ENCODE data around the gene NEURL1. TPM values are rescaled to one million over a fixed set of nuclear protein-coding genes. Genes with fewer than 3 reads are reported as not detected.
A peak's percentile ranks its signal among the peaks of the same experiment; 100 is the strongest.
"Not testable (repeated sequence)": the region's sequence is repeated elsewhere in the genome, so short reads cannot be mapped to it uniquely, and the experiment has no call there.

Gene NEURL1
- total and polyA plus RNA-seq, 10 of the 15 experiments (the other 5 are each of a cell fraction or from before 2014, with no cell fraction given) = 0.02 to 0.05 (median 0.05) TPM; not detected in 6

- TF ChIP-seq PAX8 (IDR thresholded peaks at IDR 0.05) (peak; percentile 90; the same call in 1 of the 2 replicates), POLR2A (IDR thresholded peaks at IDR 0.05; ENCODE audit: low read depth, low read length) (no peak)
Measured at GRCh38 chr10:103481974-103482531, 11.5 kb upstream of the NEURL1 start (continued).

DNA sequence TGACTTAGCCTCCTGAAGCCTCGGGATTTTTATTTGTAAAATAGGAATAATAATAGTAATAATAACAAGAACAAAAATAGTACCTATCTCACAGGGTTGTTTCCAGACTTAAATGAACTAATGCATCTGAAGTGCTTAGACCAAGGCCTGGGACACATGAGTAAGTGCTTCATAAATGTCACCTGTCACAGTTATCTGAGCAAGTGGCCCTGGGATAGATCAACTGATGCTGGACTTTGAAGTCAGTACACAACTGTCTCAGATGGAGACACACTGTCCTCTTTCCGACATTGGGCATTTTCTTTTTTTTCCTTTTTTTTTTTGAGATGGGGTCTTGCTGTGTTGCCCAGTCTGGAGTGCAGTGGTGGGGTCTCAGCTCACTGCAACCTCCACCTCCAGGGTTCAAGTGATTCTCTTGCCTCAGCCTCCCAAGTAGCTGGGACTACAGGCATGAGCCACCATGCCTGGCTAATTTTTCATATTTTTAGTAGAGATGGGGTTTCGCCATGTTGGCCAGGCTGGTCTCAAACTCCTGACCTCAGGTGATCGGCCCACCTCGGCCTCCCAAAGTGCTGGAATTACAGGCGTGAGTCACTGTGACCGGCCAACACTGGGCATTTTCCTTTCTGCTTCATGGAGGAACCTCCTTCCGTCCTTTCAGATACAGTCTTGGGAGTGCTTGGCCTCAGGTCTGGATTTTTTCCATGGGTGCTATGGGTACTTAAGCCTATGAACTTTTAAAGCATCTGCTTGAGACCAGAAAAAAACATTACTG lies 6.7 kb upstream of the NEURL1 start:
- 52% methylated on average over 8 of the region's 8 CpGs for WGBS (ENCODE audit: insufficient coverage, insufficient replicate concordance, low lambda C conversion rate, missing lambda C conversion rate)
- H4K20me1 ChIP-seq (ENCODE audit: control insufficient read depth, insufficient read depth); H2AFZ ChIP-seq (ENCODE audit: control insufficient read depth, low read depth, low read length); H3K27ac ChIP-seq (ENCODE audit: control insufficient read depth, insufficient read depth); FAIRE-seq; H3K4me2 ChIP-seq (ENCODE audit: control insufficient read depth, insufficient read depth); H3K9me3 ChIP-seq (replicated peaks; ENCODE audit: control insufficient read depth, insufficient read depth, low read length); DNase-seq (ENCODE audit: low read depth, low spot score); ATAC-seq; H3K36me3 ChIP-seq (ENCODE audit: control insufficient read depth in 2 of 2, insufficient read depth in 2 of 2, low read length in 1 of 2); H3K27me3 ChIP-seq (replicated peaks in 1 of 2; ENCODE audit: control insufficient read depth in 2 of 2, insufficient read depth in 2 of 2, low read length in 1 of 2); BruUV-seq (replicated peaks); POLR2A ChIA-PET; H3K4me1 ChIP-seq (ENCODE audit: control insufficient read depth, insufficient read depth, low read length); H3K79me2 ChIP-seq (ENCODE audit: control insufficient read depth, insufficient read depth, low read length); H3K4me3 ChIP-seq; H3K9ac ChIP-seq (ENCODE audit: control insufficient read depth, insufficient read depth, low read length); in situ Hi-C loops (cut with MboI): not testable (repeated sequence)
- ChIA-PET RAD21 (ENCODE audit: unreplicated experiment) (interaction anchor here (0.9 to 4.5 kb wide), 4 partner anchors 12 to 106 kb away, joined by 3 to 66 read pairs (median 5); no protein-coding TSS in a partner anchor), SMC1A (ENCODE audit: uncharacterized antibody, unreplicated experiment) (interaction anchor here (1.0 to 2.6 kb wide), 8 partner anchors 10 to 569 kb away, joined by 3 to 43 read pairs (median 4); partner anchors contain the start of gene CNNM2), CTCF (interaction anchor here (0.6 to 7.6 kb wide), 17 partner anchors 11 to 564 kb away, joined by 3 to 175 read pairs (median 7); partner anchors contain the start of gene CALHM2)
- intact Hi-C loops (cut with micrococcal nuclease; ENCODE audit: unreplicated experiment) = loop anchor here (5.0 kb wide), 1 partner anchor 650 kb away; the partner anchor contains the start of gene CYP17A1

GRCh38 chr10:103487410-103487708 lies 6.1 kb upstream of the NEURL1 start:
- in situ Hi-C loops (cut with MboI) = no loop called here

More at GRCh38 chr10:103487410-103487708, 6.1 kb upstream of the NEURL1 start:
- H3K79me2 ChIP-seq (ENCODE audit: control insufficient read depth, insufficient read depth, low read length) = no peaks in the 10 kb centered on the region
- BruUV-seq (replicated peaks) = no TSS peak
- H3K4me1 ChIP-seq (ENCODE audit: control insufficient read depth, insufficient read depth, low read length) = peaks cover 10% of the 10 kb centered on the region
- ATAC-seq (no peak), FAIRE-seq (no peak), DNase-seq (ENCODE audit: low read depth, low spot score) (no peak)
- TF ChIP-seq, protein P1, sequence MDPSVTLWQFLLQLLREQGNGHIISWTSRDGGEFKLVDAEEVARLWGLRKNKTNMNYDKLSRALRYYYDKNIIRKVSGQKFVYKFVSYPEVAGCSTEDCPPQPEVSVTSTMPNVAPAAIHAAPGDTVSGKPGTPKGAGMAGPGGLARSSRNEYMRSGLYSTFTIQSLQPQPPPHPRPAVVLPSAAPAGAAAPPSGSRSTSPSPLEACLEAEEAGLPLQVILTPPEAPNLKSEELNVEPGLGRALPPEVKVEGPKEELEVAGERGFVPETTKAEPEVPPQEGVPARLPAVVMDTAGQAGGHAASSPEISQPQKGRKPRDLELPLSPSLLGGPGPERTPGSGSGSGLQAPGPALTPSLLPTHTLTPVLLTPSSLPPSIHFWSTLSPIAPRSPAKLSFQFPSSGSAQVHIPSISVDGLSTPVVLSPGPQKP (IDR thresholded peaks at IDR 0.05; ENCODE audit: low read depth, low read length) = no peak
- TF ChIP-seq KAT2A (conservative IDR thresholded peaks at IDR 0.05; ENCODE audit: control insufficient read depth, low read depth, low read length) (no peak), TCF7 (IDR thresholded peaks at IDR 0.05; ENCODE audit: borderline replicate concordance) (no peak), SIN3A (IDR thresholded peaks at IDR 0.05; ENCODE audit: low read depth, low read length) (no peak), ZSCAN29 (IDR thresholded peaks at IDR 0.05) (no peak), POU2F2 (IDR thresholded peaks at IDR 0.05; ENCODE audit: borderline replicate concordance, low read depth, low read length) (no peak), CBX3 (IDR thresholded peaks at IDR 0.05; ENCODE audit: borderline replicate concordance, low read depth) (no peak)
- TF ChIP-seq, protein P2, sequence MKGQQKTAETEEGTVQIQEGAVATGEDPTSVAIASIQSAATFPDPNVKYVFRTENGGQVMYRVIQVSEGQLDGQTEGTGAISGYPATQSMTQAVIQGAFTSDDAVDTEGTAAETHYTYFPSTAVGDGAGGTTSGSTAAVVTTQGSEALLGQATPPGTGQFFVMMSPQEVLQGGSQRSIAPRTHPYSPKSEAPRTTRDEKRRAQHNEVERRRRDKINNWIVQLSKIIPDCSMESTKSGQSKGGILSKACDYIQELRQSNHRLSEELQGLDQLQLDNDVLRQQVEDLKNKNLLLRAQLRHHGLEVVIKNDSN (IDR thresholded peaks at IDR 0.05; ENCODE audit: borderline replicate concordance, extremely low read length, insufficient read depth, low read depth, low read length) = no peak
- no peak overlapping the region for H3K27ac ChIP-seq (ENCODE audit: control insufficient read depth, insufficient read depth)
- ChIA-PET POLR2A (no interaction called here), SMC1A (ENCODE audit: uncharacterized antibody, unreplicated experiment) (interaction anchor here (2.7 kb wide), 1 partner anchor 71 kb away, joined by 23 read pairs; no protein-coding TSS in a partner anchor), CTCF (interaction anchor here (1.2 to 7.6 kb wide), 4 partner anchors 12 to 199 kb away, joined by 4 to 175 read pairs (median 10); no protein-coding TSS in a partner anchor), RAD21 (ENCODE audit: unreplicated experiment) (no interaction called here)
- no peak overlapping the region for H3K4me2 ChIP-seq (ENCODE audit: control insufficient read depth, insufficient read depth)
- 50% methylated on average over 2 of the region's 2 CpGs for WGBS (ENCODE audit: insufficient coverage, insufficient replicate concordance, low lambda C conversion rate, missing lambda C conversion rate)
- no peak overlapping the region for H3K4me3 ChIP-seq
- no peak overlapping the region for H2AFZ ChIP-seq (ENCODE audit: control insufficient read depth, low read depth, low read length)
- intact Hi-C loops (cut with micrococcal nuclease; ENCODE audit: unreplicated experiment) = loop anchor here (5.0 kb wide), 1 partner anchor 650 kb away; the partner anchor contains the start of gene CYP17A1
- no peaks in the 10 kb centered on the region for H3K9me3 ChIP-seq (replicated peaks; ENCODE audit: control insufficient read depth, insufficient read depth, low read length)
- H4K20me1 ChIP-seq (ENCODE audit: control insufficient read depth, insufficient read depth) = peaks cover 3% of the 10 kb centered on the region; the same call in 1 of the 2 replicates
- peaks cover 0 to 3% of the 10 kb centered on the region in 2 experiments; a peak in 1 of 4 replicates for H3K27me3 ChIP-seq (replicated peaks in 1 of 2; ENCODE audit: control insufficient read depth in 2 of 2, insufficient read depth in 2 of 2, low read length in 1 of 2)
- H3K9ac ChIP-seq (ENCODE audit: control insufficient read depth, insufficient read depth, low read length) = no peak overlapping the region
- H3K36me3 ChIP-seq (ENCODE audit: control insufficient read depth in 2 of 2, insufficient read depth in 2 of 2, low read length in 1 of 2) = no peaks in the 10 kb centered on the region

Measured in GM12878 (cell line).